Activated CD8-positive, alpha-beta memory T cell treated with anti-CD3 and anti-CD28 coated beads for 48 hours (primary cell): ENCODE data around the gene LILRB5.
"Not testable (repeated sequence)": the region's sequence is repeated elsewhere in the genome, so short reads cannot be mapped to it uniquely, and the experiment has no call there.

Experiments
- DNase-seq, 3 experiments: peaks; one replicate each; pipeline ENCODE4 v3.0.0-alpha.2; 2020; ENCODE audit warnings: low read depth in 2 of 3, low spot score in 2 of 3

The LILRB5 gene

GRCh38 chr19:54257116-54257480 is at the start of gene LILRB5:
TSS of gene LILRB5 (minus strand) at chr19:54257273. CDS start at chr19:54257193, 80 bp downstream.
- no peak for DNase-seq

DNA sequence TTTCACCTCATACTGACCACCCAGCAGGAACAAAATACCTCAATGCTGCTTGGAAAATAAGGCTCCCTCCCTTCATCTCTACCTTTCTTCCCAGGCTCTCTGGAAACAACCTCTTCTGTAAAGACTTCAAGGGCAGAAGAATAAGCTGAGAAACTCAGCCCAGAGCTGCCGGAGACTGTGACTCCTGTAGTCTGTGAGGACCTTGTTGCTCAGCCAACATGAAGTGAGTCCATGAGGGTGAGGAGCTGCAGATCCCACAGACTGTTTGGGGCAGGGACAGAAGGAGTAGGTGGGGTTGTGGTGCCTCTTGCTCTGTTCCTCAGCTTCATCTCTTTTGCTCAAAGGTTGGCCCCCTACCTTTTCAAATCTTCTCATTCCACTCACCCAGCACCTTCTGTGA is 48.1 kb upstream of the LILRB5 start:
- DNase-seq = no peak

DNA sequence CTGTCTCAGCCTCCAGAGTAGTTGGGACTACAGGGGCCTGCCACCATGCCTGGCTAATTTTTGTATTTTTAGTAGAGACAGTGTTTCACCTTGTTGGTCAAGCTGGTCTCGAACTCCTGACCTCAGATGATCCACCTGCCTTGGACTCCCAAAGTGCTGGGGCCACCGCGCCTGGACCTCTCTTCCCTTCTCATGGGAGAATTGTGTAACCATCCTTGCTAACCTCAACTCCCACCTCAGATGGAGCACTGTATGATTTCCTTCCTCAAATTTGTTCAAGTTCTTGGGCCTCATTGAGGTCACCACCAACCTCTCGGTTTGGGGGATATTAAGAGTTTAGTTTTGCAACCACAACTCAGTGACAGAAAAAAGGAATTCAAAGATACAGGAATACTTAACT is 45.2 kb upstream of the LILRB5 start:
- DNase-seq = no peak

GRCh38 chr19:54299515-54299914 is 42.4 kb upstream of the LILRB5 start:
- DNase-seq = no peak

- DNase-seq = no peak
Observed at GRCh38 chr19:54299126-54299498, 42.0 kb upstream of the LILRB5 start.

DNA sequence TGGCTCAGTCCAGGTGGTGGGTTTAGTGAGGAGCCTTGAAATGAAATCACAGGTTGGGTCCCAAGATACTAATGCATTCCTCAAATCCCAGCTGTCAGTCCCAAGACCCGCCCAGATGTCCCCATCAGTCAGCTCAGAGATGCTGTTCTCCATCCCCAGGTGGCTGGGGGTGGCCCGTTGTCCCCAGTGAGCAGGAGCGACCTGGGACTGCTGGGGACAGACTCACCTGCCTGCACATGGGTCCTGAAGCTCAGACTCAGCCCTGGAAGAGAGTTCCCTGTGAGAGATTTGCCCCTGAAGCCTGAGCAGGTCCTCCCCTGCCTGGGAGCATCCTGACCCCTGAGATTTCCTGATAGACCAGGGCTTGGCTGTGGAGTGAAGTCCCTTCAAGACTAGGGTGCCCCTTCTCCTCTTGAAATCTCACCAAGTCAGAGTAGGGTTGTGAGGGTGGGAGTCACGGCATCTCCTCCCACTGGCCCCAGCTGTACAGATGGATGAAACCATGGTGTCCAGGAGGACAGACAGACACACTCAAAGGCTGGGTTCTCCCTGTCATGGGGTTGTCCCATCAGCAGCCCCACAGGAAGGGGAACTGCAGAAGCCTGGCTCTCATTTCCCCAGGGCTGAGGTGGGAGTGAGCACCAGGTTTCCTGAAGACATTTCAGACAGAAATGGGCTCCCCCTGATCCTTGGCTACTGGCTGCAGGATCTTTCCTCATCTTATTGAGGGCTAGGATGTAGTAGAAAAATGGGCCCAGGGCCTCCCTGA is 41.5 kb upstream of the LILRB5 start:
- no peak for DNase-seq

GRCh38 chr19:54297759-54298305 is 40.8 kb upstream of the LILRB5 start:
- no peak for DNase-seq

DNA sequence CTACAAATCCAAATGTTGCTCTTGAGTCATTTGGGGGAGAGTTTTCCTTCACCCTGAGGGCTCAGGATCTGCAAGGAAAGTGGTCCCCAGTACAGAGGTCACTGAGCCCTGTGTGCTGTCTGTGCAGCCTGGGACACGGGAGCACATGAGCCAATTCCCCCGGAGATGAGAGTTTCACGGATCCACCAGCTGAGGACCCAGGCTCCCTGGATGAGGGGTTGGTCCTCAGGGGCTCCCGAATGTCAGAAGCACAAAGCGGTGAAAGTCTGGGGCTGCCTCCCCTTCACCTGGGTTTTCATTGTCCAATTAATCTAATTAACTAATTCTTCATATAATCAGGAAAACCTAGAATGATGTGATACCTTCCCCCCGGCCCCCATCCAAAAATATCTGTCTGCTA is 37.5 kb upstream of the LILRB5 start:
- DNase-seq = no peak

DNA sequence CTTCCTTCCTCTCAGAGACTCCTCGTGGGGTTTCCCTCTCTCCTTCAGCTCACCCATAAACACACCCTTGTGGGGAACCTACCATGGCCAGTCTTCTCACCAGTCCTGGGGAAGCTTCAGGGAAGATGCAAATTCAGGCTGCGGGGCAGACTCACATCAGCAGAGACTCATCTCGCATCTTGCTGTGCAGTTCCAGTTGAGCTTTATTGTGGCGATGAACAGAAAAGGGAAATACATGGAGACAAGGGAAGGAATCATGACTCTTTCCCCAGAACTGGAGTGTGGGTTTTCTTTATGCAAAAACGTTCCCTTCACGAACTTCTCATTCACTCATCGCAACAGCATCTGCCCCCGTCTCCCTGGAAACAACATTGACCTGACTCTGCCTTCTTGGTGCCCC is 32.1 kb upstream of the LILRB5 start:
- DNase-seq = not testable (repeated sequence)

- no peak for DNase-seq
Observed at GRCh38 chr19:54287456-54287855, 30.4 kb upstream of the LILRB5 start.

DNA sequence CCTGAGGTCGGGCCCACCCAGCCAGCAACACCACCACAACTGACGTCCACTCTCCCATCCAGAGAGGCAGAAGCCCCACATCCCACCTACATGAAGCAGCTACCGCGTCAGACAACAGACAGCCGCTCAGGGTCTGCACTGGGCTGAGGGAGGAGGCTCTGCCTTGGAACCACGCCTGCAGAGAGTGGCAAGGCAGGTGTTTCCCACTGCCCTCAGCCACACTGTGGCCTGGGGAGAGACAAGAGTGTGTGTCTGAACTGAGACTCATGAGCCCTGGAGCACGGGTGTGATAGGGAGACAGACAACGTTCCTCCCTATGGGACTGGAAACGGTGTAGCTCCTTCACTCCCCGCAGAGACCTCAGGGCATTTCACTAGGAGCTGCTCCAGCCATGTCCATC is 29.2 kb upstream of the LILRB5 start:
- not testable (repeated sequence) for DNase-seq

GRCh38 chr19:54285427-54286056 is 28.5 kb upstream of the LILRB5 start:
- not testable (repeated sequence) for DNase-seq

GRCh38 chr19:54282686-54283470 is 25.8 kb upstream of the LILRB5 start:
- no peak for DNase-seq

GRCh38 chr19:54281729-54282075 is 24.6 kb upstream of the LILRB5 start:
- DNase-seq = not testable (repeated sequence)

DNA sequence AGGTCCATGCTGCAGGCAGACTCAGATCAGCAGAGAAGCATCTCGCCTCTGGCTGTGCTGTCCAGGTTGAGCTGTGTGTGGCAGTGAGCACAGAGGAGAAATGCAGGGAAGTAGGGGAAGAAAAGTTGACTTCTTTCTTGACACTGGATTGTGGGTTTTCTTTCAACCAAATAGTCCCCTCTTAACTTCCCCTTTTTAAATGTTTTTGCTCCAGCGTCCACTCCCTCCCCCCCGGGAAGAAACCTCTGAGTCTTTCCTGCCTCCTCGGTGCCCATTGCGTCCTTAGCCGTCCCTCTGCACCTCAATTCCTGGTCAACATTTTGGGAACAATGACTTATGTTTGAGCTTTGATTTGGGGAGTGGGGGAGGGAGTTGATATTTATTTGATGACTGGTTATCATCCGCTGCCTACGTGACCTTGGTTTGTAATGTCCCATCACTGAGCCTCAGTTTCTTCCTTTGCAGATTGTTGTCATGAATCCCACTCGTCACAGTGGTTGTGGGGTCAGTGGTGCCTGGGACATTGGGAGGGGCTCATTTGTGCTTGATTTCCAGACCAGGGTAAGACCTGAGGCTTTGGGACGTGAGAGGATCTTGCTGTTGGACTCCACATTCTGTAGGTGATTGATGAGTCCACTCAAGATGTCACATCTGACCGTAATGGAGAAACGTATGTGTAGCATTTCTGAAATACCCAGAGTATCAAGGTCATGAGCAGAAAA is 24.1 kb upstream of the LILRB5 start, which contains the start of gene LILRB2:
LILRB2 (minus strand) TSS at position 104 of the 722 bp plus-strand sequence. CDS start 614 bp downstream, outside the sequence.
- no peak for DNase-seq

DNA sequence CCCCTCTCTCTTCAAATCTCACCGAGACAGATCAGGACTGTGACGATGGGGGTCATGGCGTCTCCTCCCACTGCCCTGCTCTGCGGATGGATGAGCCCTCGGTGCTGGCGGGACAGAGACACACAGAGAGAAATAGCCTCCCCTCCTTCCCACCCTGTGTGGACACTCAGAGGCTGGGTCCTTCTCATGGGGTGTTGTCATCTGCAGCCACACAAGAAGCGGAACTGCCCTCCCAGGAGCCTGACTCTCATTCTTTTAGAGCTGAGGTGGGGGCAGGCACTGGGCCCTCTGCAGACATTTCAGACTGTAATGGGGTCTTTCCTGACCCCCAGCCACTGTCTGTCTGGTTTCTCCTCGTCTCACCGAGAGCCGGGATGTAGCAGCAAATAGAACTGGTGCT is 23.4 kb upstream of the LILRB5 start:
- not testable (repeated sequence) for DNase-seq

GRCh38 chr19:54280025-54280424 is 23.0 kb upstream of the LILRB5 start:
- not testable (repeated sequence) for DNase-seq

DNA sequence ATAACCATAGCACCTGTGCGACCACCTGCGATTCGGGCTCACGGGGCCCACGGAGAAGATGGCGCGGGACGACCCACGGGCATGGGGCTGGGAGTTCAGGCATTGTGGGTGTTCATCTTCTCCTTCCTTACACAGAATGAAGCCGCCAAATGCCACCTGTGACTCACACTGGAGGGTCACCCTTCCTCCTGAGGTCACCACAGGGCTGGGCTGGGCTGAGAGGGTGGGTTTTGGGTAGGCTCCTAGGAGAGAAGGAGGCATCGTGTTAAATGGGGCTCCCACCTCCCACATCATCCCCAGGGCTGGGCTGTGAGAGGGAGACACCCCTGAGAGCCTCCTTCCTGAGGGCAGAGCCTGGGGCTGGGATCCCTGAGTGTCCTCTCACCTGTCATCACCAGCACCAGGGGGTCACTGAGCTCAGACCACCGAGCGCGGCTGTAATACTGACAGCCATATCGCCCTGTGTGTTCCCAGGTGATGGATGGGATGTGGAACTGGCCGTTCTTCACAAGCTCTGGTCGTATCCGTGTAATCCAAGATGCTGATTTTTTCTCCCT is 22.4 kb upstream of the LILRB5 start:
- no peak for DNase-seq

DNA sequence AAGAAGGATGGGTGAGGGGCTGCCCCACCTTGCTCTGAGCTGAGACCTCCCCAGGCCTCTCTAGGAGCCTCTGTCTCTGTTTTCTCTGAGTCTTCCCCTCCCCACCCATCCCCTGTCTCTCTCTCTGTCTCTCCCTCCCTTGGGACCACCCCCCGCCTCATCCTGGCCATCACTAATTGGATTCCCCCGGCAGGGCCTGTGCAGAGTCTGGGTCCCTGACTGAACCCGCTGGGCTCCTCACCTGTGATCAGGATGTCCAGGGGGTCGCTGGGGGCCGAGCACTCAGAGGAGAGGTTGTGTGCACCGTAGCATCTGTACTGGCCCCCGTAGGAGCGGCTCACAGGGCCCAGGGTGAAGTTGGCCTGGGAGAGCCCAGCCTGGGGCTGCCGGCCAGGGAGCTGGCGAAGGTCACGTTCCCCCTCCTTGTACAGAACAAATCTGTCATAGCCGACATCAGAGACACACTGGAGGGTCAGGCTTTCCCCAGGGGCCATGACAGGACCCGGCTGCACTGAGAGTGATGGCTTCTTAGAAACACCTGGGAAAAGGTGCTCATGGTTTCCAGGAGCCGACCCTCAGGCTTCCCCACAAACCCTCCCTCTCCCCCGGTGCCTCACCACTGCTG is 21.6 kb upstream of the LILRB5 start:
- DNase-seq = not testable (repeated sequence)

DNA sequence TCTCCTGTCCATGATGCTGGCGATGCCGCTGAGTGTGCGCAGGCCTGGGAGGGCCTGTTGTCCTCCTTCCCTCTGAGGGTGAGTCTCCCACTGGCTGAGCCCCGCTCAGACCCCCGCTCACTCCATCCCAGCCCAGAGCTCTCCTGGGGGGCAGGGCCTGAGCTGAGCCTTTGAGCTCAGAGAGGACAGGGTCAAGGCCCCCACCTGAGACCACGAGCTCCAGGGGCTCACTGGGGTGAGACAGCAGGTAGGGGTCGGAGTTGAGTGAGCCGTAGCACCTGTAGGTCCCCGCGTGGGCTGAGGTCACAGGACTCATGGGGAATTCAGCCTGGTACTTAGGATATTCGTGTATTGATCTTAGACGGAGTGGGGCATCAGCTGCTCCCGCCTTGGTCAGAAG is 21.0 kb upstream of the LILRB5 start:
- not testable (repeated sequence) for DNase-seq
